Measurements from ENCODE around the gene WSCD1.

WSCD1 gene

DNA sequence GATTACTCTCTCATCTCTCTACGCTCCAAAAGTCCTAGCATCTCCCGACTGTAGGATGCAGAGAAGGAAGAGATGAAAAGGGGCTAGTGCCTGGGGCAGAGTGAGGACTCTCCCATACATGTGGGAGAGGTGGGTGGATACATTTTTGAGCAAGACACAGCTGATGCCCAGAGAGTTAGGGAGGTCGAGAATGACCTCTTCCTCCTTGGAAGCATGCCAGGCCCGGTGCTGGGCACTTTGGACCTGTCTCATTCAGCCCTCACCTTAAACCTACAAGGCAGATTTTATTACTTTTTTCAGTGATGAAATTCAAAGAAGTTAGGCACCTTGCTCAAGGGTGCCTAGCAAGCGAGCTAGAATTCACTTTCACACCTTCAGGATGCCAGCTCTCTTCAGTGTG is 38.2 kb downstream of the WSCD1 start:
- ATAC-seq (replicated peaks) (no peak), DNase-seq (no peak)
- Mint-ChIP-seq H3K4me1 (ENCODE audit: low read depth in 2 of 2) (no peaks in the 10 kb centered on the region), H3K27ac (no peak overlapping the region), H3K4me3 (no peak overlapping the region), H3K27me3 (peaks cover 41 to 72% of the 10 kb centered on the region in 2 donors), H3K9me3 (no peaks in the 10 kb centered on the region), H3K36me3 (ENCODE audit: insufficient read depth) (no peaks in the 10 kb centered on the region)

GRCh38 chr17:6108987-6109386 is 38.8 kb downstream of the WSCD1 start:
- DNase-seq (no peak), ATAC-seq (replicated peaks) (no peak)
- Mint-ChIP-seq H3K27ac (no peak overlapping the region), H3K27me3 (peaks cover 41 to 66% of the 10 kb centered on the region in 2 donors), H3K36me3 (ENCODE audit: insufficient read depth) (no peaks in the 10 kb centered on the region), H3K4me1 (ENCODE audit: low read depth in 2 of 2) (no peaks in the 10 kb centered on the region), H3K4me3 (no peak overlapping the region), H3K9me3 (no peaks in the 10 kb centered on the region)

GRCh38 chr17:6109536-6109935 is 39.4 kb downstream of the WSCD1 start:
- no peak overlapping the region for H3K27ac Mint-ChIP-seq

DNA sequence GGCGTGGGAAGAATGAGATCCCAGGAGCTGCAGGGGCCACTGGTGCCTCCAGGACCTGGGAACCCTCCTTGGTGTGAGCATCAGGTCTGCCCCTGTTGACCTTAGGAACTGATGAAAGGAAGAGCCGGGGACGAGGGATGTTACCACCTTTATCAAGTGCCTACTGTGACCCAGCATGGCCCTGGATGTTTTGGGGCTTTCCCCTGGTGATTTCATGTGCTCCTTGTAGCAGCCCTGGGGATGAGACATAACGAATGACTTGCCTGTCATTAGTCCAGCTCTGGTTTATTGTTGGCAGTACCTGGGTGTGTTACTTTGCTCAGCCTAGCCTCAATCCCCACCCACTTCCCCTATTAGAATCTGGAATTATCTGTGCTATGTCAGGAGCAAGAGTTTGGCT is 39.9 kb downstream of the WSCD1 start:
- DNase-seq (no peak), ATAC-seq (replicated peaks) (no peak)
- H3K27ac Mint-ChIP-seq: no peak overlapping the region
- peaks cover 38 to 55% of the 10 kb centered on the region in 2 donors for H3K27me3 Mint-ChIP-seq
- no peaks in the 10 kb centered on the region for H3K4me1 Mint-ChIP-seq (ENCODE audit: low read depth in 2 of 2)
- H3K9me3 Mint-ChIP-seq: no peaks in the 10 kb centered on the region
- H3K36me3 Mint-ChIP-seq (ENCODE audit: insufficient read depth): no peaks in the 10 kb centered on the region
- H3K4me3 Mint-ChIP-seq: no peak overlapping the region

More at GRCh38 chr17:6109536-6109935, 39.4 kb downstream of the WSCD1 start:
- Mint-ChIP-seq H3K4me3 (no peak overlapping the region), H3K9me3 (no peaks in the 10 kb centered on the region), H3K27me3 (peaks cover 41 to 61% of the 10 kb centered on the region in 2 donors), H3K36me3 (ENCODE audit: insufficient read depth) (no peaks in the 10 kb centered on the region), H3K4me1 (ENCODE audit: low read depth in 2 of 2) (no peaks in the 10 kb centered on the region)
- ATAC-seq (replicated peaks) (no peak), DNase-seq (no peak)

DNA sequence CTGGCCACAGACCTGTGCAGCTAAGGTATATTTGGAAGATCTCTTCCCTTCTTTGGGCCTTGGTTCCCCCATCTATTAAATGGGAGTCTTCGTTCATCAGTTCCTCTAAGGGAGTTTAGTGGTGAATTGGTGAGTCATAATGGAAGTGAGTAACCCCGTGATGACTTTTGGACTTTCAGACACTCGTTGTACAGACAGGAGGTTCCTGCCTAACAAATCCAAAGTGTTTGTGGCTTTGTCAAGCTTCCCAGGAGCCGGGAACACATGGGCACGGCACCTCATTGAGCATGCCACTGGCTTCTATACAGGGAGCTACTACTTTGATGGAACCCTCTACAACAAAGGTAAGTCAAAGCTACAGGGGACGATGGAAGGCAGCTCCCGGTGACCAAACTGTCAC is 40.4 kb downstream of the WSCD1 start:
- Mint-ChIP-seq H3K4me3 (no peak overlapping the region), H3K9me3 (no peaks in the 10 kb centered on the region), H3K4me1 (ENCODE audit: low read depth in 2 of 2) (no peaks in the 10 kb centered on the region), H3K36me3 (ENCODE audit: insufficient read depth) (no peaks in the 10 kb centered on the region), H3K27ac (no peak overlapping the region), H3K27me3 (peaks cover 34 to 50% of the 10 kb centered on the region in 2 donors)
- ATAC-seq (replicated peaks): no peak
- no peak for DNase-seq

- Mint-ChIP-seq H3K27ac (no peak overlapping the region), H3K9me3 (peaks cover 0 to 2% of the 10 kb centered on the region in 2 donors), H3K4me1 (ENCODE audit: low read depth in 2 of 2) (no peaks in the 10 kb centered on the region), H3K4me3 (no peak overlapping the region), H3K27me3 (peaks cover 6 to 21% of the 10 kb centered on the region in 2 donors), H3K36me3 (ENCODE audit: insufficient read depth) (no peaks in the 10 kb centered on the region)
- DNase-seq: no peak
- no peak for ATAC-seq (replicated peaks)
Observed at GRCh38 chr17:6120351-6120750, 50.2 kb downstream of the WSCD1 start.

- no peak overlapping the region for H3K27ac Mint-ChIP-seq
- ATAC-seq (replicated peaks): no peak
- H3K27me3 Mint-ChIP-seq: peaks cover 9 to 21% of the 10 kb centered on the region in 2 donors
- H3K4me3 Mint-ChIP-seq: no peak overlapping the region
- peaks cover 0 to 2% of the 10 kb centered on the region in 2 donors for H3K9me3 Mint-ChIP-seq
- no peaks in the 10 kb centered on the region for H3K36me3 Mint-ChIP-seq (ENCODE audit: insufficient read depth)
- no peaks in the 10 kb centered on the region for H3K4me1 Mint-ChIP-seq (ENCODE audit: low read depth in 2 of 2)
- DNase-seq: no peak
Observed at GRCh38 chr17:6124856-6125255, 54.7 kb downstream of the WSCD1 start.

DNA sequence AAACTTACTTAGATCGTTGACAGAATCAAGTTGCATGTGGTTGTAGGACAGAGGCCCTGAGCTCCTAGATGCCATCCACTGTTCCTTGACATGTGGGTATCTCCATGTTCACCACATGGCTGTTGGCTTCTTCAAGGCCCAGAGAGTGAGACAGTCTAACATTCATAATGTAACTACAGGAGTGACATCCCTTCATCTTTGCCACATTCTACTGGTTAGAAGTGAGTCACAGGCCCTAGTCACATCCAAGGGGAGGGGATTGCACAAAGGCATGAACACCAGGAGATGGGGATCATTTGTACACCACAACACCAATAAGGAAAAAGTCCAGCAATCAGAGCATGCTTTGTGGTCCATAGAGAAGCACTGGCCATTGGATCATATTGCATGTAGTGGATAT is 56.6 kb downstream of the WSCD1 start:
- ATAC-seq (replicated peaks) (no peak), DNase-seq (no peak)
- H3K27ac Mint-ChIP-seq: no peak overlapping the region
- no peak overlapping the region for H3K4me3 Mint-ChIP-seq
- no peaks in the 10 kb centered on the region for H3K36me3 Mint-ChIP-seq (ENCODE audit: insufficient read depth)
- H3K4me1 Mint-ChIP-seq (ENCODE audit: low read depth in 2 of 2): no peaks in the 10 kb centered on the region
- H3K27me3 Mint-ChIP-seq: peaks cover 15 to 17% of the 10 kb centered on the region in 2 donors
- H3K9me3 Mint-ChIP-seq: peaks cover 0 to 2% of the 10 kb centered on the region in 2 donors

- no peaks in the 10 kb centered on the region for H3K4me1 Mint-ChIP-seq (ENCODE audit: low read depth in 2 of 2)
- no peaks in the 10 kb centered on the region for H3K9me3 Mint-ChIP-seq
- H3K4me3 Mint-ChIP-seq: no peak overlapping the region
- ATAC-seq (replicated peaks): no peak
- no peaks in the 10 kb centered on the region for H3K36me3 Mint-ChIP-seq (ENCODE audit: insufficient read depth)
- H3K27ac Mint-ChIP-seq: no peak overlapping the region
- DNase-seq: no peak
- peaks cover 49 to 65% of the 10 kb centered on the region in 2 donors for H3K27me3 Mint-ChIP-seq
Observed at GRCh38 chr17:6134721-6135120, 64.5 kb downstream of the WSCD1 start.

DNA sequence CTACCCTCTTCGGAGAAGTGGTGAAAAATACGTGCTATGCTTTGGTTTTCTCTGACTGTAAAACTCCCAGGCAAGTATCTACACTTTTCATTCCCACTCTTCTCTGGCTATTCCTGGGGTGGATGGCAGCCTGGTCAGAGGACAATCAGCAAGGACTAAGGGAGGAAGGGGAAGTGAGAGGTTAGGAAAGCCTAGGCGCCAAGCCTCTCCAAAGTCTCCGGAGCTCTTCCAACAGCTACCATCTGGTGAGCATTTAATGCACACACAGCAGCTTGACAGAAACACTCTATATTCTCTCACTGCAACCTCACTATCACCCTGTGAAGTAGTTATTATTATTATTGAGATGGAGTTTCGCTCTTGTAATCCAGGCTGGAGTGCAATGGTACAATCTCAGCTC is 65.1 kb downstream of the WSCD1 start:
- no peak overlapping the region for H3K4me3 Mint-ChIP-seq
- no peaks in the 10 kb centered on the region for H3K4me1 Mint-ChIP-seq (ENCODE audit: low read depth in 2 of 2)
- H3K36me3 Mint-ChIP-seq (ENCODE audit: insufficient read depth): no peaks in the 10 kb centered on the region
- H3K27me3 Mint-ChIP-seq: peaks cover 52 to 70% of the 10 kb centered on the region in 2 donors
- no peak overlapping the region for H3K27ac Mint-ChIP-seq
- ATAC-seq (replicated peaks): no peak
- no peak for DNase-seq
- no peaks in the 10 kb centered on the region for H3K9me3 Mint-ChIP-seq

DNA sequence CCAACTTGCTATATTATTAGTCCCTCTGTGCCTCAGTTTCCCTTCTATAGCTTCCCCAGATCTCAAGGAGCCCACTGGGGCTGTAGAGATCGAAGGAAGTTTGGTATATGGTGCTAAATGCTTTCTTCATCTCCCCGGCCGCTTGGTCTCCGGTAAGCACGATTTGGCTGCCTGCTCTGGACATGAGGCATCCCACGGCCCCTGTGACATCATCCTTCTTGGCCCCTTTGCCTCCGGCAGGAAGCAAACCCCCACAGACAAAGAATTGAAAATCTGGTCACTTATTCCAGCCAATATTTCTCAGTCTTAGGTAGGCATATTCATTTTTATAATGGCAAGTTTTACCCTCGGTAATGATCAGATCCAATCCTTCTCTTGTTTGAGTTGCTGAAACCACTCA is 65.8 kb downstream of the WSCD1 start:
- ATAC-seq (replicated peaks): no peak
- Mint-ChIP-seq H3K4me3 (no peak overlapping the region), H3K36me3 (ENCODE audit: insufficient read depth) (no peaks in the 10 kb centered on the region), H3K27me3 (peaks cover 51 to 67% of the 10 kb centered on the region in 2 donors), H3K9me3 (no peaks in the 10 kb centered on the region), H3K27ac (no peak overlapping the region), H3K4me1 (ENCODE audit: low read depth in 2 of 2) (no peaks in the 10 kb centered on the region)
- no peak for DNase-seq

DNA sequence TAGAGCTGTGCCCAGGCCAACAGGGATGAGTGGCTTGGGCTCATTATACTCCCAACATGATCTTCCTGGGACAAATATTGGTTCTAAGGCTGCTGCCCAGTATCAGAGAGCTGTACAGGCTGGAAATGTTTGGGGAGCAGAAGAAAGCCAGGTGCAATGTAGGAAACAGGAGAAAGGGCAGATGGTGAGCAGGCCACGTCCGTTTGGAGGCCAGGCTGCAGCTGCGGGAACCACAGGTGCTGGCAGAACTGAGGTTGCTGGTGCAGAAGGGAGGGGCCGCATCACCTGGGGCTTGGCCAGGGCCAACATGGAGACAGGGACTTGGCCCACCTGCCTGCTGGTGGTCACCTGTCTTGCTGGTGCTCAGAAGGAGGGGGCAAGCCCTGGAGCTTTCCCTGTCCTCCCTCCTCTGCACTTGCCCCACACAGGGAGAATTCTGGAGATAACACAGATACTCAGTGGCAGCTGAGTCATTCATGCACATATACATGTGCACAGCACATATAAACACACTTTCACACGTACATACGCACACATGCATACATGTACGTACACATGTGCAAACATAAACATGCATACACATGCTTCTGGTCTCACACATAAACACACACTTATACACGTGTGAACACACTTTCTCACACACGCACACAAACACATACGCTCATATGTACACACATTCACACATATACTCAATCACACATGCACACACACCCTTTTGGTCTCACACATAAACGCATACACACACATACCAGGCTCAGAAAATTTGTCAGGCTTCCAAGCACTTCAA is 67.7 kb downstream of the WSCD1 start:
- H3K4me3 Mint-ChIP-seq: no peak overlapping the region
- no peaks in the 10 kb centered on the region for H3K9me3 Mint-ChIP-seq
- no peak overlapping the region for H3K27ac Mint-ChIP-seq
- DNase-seq: no peak
- ATAC-seq (replicated peaks): no peak
- no peaks in the 10 kb centered on the region for H3K36me3 Mint-ChIP-seq (ENCODE audit: insufficient read depth)
- H3K4me1 Mint-ChIP-seq (ENCODE audit: low read depth in 2 of 2): no peaks in the 10 kb centered on the region
- peaks cover 46 to 52% of the 10 kb centered on the region in 2 donors for H3K27me3 Mint-ChIP-seq

DNA sequence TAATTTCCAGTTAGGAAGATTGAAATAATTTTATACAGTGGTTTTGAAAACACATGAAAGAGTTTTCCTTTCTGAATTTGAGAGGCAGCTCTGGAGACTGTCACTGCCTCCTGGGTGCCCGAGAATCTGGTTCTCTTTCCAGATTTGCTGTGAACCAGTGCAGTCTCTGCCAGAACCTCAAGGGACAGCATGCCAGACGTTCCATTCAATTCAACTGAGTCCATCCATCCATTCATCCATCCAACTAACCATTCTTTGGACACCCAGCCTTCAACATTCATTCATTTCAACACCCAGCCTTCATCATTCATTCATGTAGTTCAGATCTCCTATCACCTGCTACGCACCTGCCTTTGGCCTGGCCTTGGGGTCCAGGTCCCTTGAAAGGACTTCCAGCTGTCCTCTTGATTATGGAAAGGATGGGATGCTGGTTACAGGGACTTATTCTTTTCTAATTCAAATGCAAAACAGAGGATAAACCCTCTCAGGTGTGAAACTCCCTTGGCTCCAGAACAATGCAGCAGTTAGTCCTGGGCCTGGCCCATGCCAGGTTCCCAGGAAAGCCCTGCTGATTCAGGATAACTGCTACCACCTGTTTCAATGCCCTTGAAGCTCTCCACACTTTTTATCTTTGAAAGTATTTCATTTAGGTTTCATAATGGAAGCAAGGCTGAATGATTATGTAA is 68.7 kb downstream of the WSCD1 start:
- Mint-ChIP-seq H3K36me3 (ENCODE audit: insufficient read depth) (no peaks in the 10 kb centered on the region), H3K9me3 (no peaks in the 10 kb centered on the region), H3K27me3 (peaks cover 38 to 52% of the 10 kb centered on the region in 2 donors), H3K4me3 (no peak overlapping the region), H3K4me1 (ENCODE audit: low read depth in 2 of 2) (no peaks in the 10 kb centered on the region), H3K27ac (no peak overlapping the region)
- no peak for DNase-seq
- no peak for ATAC-seq (replicated peaks)

DNA sequence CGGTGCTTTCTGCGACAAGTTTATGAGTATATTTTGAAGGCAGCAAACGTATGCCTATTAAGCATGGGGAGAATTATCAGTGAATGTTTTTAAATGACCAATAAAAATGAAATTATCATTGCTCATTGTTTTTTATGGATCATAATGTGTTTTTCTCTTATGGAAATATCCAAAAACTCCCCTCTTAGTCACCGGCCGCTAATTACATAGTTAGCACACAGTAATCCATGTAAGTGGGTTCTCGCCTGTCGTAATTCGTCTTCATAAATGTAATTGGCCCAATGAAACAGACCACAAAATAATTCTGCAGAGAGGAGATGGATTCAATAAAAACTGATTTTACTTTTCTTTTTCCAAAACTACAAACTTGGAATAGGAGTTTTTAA is 69.3 kb downstream of the WSCD1 start:
- Mint-ChIP-seq H3K4me1 (ENCODE audit: low read depth in 2 of 2) (no peaks in the 10 kb centered on the region), H3K27ac (no peak overlapping the region), H3K9me3 (no peaks in the 10 kb centered on the region), H3K36me3 (ENCODE audit: insufficient read depth) (no peaks in the 10 kb centered on the region), H3K4me3 (no peak overlapping the region), H3K27me3 (peaks cover 36 to 50% of the 10 kb centered on the region in 2 donors)
- no peak for DNase-seq
- ATAC-seq (replicated peaks): no peak

Measured in effector memory CD8-positive, alpha-beta T cell (primary cell).